ENCODE measurements around the gene ARHGEF7.
"Not testable (repeated sequence)": the region's sequence is repeated elsewhere in the genome, so short reads cannot be mapped to it uniquely, and the experiment has no call there.

The ARHGEF7 gene

DNA sequence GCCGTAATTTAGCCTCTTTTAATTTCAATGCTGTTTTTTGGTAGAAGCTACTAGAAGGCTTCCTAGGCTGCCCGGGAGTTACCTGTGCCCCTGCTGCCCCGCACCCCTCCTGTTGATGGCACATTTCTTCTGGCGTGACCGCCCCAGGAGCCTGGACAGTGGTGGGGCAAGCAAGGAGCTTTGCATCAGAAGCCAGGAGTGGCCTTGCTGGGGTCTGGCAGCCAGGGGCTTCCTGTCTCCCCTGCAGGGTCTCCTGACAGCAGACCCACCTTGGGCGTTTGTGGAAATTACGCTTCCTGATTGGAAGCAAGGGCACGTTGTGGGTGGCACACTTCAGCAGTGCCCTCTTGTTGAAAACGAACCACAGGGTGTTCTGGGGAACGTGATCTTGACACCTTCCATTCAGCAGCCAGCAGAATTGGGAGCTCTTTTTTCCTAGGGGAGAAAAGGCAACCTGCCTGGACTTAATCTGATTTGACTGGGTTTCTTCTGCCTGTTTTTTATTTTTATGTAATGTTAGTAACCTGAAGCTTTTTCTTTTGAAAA lies 115.3 kb downstream of the ARHGEF7 start:
- no peak for FAIRE-seq

DNA sequence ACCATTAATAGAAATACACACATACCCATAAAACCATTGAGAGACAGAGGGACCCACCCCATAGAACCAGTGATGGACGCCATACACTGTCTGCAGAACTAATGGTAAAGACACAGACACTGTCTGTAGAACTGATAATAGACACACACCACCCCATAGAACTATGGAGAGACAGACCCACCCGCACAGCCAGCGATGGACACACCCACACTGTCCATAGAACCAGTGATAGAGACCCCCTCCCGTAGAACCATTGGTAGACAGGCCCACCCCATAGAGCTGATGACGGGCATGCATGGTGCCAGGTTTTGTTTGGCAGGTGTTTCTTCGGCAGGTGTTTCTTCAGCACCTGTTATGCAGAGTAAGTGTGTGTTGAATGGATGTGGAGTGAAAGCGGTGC lies 117.1 kb downstream of the ARHGEF7 start:
- FAIRE-seq: no peak

DNA sequence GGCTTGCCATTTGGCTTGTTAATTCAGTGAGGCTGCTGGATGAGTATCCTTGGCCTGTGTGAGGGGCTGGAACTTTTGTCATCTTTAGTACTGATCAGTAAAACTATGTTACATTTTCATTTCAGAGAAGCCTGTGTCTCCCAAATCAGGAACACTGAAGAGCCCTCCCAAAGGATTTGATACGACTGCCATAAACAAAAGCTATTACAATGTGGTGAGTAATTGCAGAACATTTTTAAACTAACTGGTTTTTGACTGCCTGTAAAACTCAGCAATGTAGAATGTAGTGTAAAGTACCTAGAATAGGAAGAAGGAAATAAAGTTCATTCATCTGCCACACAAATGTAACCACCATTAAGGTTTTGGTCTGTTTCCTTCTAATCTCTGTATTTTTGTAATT lies 118.0 kb downstream of the ARHGEF7 start:
- FAIRE-seq: no peak

DNA sequence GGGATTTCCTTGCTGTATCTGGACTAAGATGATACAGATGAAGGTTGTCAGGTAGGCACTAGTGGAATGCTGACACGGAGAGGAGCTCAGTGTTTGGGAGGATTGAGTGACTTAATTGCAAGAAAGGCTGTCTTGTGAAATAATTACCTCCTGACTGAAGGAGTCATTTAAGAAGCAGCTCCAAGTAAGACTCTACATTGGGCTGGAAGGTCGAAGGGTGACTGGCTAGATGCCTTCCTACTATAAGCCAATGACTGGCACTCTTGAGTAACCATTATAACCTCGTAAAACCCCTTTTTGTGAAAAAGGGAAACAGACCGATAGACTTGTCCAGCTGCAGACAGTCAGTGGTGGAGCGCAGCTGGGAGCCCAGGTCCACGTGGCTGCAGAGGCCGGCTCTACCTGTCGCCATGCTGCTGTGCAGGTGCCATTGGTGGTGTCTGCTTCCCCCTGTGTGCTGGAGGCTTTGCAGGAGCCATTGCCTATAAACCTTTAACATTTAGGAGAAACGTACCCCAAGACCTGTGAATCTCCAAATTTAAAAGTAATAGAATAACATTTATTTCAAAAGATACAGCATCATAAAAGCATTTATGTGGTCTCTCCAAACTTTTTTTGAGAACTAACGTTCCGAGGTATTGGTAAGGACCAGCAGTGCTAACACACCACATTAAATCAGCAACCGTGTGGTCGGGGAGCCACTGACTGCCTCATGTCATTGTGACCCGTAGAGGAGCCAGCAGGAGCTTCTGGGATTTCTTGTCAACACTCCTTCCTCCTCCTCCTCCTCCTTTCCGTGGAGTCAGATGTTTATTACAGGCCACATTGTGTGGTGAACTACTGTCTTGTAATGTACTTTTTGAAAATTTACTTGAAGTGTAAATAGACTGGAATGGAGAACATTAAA lies 124.9 kb downstream of the ARHGEF7 start:
- FAIRE-seq: no peak

DNA sequence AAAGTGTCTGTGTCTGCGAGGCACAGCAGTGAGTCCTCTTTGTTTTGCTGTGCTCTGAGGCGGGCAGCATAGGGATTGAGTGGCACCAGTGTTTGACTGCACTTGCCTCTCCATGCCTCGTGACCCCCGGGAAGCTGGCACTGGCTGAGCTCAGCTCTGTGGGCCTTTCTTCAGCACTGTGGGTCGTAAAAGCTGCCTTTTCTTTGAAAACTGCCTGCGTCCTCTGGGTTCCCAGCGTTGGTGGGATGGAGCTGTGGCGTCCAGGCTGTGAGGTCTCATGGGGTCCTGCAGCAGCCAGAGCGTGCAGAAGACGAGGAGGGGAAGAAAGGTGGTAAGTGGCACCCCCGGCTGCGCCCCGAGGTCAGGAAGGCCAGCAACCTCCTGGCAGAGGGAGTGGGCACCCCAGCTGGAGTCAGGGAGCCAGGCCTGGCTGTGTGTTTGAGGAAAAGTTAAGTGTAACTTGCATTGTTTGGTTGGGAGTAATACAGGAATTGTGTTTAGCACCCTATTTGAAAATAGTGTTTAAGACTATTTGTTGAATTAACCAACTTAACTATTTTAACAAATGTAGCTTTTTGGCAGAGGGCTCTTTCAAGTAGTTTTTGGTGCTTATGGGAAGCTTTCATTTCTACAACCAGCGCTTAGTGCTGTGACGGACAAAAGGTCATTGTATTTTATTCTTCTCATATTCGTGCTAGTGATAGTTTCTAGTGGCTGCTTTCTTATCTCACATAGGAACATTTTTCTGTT lies 126.1 kb downstream of the ARHGEF7 start:
- FAIRE-seq: no peak

DNA sequence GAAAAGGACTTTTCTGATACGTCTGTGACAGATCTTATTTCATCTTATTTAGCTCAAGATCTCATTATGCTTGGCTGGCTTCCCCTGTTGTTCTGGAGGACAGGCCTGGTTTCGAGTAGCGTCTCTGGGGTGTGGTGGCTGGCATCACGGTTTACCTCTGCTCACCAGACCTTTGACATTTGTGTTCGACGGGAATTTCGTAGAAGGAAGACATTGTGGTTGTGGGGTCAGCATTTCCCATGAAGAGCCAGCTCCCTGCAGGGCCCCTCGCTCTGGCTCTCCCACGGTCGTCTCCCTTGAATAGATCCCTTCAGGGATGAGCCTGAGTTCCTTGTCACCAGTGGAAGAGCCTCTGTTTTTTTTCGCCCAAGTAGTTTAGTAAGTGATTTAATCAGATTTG lies 126.8 kb downstream of the ARHGEF7 start:
- FAIRE-seq: no peak

DNA sequence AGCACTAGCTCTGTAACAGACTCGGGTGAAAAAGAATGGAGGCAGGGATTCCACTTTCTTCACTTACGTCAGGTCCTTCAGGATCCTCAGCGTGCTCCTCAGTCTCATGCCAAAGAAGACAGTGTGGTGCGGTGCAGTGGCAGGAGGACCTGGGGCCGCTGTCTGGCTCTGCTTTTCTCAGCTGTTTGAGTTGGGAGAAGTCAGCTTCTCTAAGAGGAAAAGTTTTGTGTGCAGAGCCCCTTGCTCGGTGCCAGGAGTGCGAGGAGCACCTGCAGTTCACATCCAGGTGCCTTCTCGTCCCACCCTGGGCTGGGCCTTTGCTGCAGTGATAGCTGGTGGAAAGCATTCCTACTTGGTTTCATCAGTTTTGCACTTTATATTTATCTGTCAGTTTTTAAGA lies 127.5 kb downstream of the ARHGEF7 start:
- no peak for FAIRE-seq

DNA sequence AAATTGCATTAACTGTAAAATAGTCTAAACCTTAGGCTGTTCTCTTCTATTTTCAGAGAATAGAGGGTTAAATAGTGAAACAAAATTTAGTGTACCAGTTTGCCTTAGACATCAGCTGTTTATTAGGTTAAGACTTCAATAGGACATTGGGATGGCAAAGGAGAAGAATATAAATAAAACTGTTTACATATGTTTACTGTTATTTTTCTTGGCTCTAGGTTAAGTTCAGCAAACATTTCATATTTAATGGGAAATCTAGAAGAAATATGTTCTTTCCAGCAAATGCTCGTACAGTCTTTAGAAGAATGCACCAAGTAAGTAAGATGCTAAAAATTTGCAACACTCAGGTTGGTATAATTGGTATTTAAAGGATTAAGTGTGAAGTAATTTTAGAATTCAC lies 128.9 kb downstream of the ARHGEF7 start:
- FAIRE-seq: no peak

DNA sequence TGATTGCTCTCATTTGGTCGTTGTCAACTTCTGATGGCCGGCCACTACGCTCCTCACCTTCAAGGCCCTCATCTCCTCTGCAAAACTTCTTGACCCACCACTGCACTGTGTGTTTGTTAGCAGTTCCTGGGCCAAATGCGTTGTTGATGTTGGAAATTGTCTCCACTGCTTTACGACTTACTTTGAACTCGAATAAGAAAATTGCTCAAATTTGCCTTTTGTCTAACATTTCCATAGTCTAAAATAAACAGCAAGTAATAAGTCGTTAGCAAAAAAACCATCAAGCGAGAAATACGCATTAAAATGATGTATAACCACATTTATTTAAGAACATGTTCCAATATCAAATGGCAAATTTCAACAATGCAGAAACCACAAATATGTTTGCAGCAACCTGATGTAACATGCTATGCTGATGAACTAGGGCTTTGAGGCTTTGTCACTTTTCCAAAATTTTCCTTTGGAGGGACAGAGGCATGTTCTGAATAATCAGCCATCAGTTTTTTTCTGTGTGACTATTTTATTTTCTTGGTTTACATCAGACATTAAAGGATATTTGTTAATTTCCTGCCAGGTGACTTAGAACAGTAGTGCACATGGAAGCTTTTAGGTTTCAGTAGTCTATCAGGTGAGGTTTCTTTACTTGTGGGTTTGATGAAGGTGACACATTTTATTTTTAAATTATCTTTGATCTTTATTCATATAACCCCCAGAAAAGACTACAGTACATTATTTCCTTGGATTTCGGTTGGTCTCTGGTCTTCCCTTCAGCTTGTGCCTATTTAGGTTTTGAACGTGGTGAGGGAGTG lies 130.7 kb downstream of the ARHGEF7 start:
- no peak for FAIRE-seq

DNA sequence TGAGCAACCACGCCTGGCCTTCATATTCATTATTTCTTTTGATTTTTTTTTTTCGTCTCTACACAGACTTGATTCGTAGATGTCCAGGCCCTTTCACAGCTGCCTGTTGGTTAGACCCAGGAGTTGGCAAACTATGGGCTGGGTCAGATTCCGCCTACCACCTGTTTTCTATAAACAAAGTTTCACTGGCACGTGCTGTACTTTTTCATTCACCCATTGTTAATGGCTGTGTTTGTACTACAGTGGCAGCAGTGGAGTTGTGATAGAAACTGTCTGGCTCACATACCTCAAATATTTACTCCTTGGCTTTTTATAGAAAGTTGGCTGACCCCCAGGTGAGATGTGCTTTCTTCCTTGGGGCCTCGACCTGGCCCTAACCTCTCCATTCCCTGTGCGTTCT lies 132.4 kb downstream of the ARHGEF7 start:
- FAIRE-seq: no peak

DNA sequence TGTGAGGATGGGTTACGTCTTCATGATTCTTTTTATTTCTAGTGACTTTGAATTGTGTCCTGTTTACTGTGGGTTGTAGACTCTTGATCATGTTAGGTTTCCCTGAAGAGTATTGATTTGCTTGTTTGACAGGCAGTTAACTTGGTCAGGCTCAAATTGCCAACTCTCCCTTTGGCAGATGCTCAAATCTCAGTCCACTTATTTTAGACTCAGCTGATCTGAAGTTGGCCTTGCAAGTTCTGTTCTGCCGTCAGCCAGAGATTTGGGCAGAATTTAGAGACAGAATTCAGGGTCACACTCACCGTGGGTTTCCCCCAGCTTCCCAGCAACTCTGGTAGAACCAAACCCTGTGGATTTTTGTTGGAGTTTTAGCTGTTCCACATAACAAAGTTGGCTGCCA lies 133.7 kb downstream of the ARHGEF7 start:
- no peak for FAIRE-seq

DNA sequence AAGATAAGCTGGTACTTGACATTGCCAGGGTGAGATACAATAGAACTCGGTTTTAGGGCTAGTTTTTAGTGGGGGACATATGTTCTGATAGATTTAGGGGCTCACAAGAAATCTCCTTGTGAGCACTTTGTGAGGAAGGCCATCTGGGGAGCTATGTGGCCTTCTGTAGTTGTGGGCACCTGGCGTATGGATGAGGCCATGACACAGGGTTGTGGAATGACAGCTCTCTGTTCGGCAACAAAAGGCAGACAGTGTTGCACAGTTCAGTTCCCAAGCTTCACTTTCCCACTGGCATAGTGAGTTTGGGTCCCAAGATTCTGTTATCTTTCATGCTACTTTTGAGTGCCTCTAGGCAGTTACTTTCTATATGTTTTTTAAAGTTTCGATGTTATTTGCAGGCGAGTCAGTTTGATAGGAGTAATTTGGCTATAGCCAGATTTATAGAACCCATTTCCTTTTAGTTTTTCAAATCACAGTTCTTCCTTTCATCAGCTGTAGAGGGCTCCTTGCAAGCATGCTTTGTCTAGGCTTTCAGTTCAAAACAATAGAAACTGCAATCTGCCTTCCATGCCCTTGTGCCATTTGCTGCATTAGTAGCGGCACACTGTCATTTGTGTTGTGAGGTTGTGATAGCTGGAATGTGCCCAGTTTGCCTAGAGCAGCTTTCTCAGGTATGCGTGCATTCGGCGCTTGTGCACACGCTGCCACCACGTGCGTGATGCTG lies 134.7 kb downstream of the ARHGEF7 start:
- no peak for FAIRE-seq

DNA sequence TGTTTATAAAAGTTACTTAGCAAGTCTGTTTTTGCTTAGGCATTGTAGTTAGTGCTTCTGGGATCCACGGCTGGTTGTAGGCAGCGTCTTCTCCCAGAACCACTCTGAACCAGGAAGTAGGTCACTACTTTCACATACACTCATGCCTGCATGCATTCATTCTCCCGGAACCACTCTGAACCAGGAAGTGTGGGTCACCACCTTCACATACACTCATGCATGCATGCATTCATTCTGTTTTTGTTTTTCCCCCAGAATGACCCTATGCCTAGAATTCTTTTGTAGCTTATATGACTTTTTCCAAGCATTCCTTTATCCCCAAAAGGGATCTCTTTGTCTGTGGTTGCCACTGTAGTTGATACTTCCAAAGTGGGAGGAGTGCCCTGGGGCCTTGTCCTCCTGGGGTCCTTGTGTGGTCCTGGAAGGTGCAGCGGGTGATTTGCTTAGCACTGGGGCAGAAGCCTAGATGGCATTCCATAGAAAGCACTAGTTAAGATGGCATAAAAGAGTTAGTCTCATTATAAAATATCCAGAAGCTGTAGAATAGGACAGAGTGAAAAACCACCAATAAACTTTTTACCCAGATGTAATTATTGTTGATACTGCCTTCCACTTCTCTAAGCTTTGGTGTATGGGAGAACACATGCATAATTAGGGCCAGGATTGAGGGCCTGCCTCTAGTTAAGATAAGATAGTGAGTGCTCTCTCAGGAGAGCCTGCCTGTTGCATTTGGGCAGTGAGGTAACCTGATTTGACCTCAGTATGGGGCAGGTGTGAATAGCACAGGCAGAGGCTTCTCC lies 136.7 kb downstream of the ARHGEF7 start:
- FAIRE-seq: no peak

DNA sequence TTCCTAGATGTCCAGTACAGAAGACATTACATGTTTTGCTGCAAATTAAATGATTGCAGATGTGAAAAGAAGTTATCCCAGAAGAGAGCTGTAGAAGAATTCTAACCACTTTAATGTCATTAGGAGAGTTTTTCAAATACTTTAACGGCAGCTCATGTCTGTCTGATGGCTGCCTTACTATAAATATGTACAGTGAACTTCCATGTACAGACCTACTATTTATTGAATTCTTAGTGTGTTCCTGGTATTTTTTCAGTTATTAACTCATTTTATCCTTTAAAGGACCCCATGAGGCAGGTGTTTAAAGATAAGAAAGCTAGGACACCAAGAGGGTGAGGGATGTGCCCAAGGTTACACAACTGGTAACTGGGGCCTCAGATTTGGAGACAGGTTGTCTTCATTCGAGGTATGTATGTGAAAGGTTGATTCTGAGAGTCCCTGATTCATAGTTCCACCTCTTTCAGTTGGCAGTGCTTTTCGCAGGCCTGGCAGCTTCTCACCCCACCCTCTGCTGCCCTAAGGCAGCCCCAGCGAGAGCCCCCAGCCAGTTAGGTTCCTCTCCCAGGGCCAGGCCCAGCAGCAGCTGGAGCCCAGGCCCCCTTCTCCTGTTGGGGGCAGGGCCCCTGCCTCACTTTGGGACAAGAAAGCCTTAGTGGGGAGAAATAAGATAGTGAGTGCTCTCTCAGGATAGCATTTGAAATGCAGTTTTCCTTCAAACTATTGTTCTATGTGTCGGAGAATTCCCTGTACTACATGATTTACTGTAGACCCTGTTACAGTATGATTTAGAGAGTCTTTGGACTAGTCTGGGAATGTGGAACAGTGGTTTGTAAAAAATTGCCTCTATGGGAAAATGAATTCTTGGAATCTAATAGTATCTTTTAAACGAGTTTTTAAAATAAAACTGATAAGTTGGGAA lies 137.6 kb downstream of the ARHGEF7 start:
- FAIRE-seq: no peak

DNA sequence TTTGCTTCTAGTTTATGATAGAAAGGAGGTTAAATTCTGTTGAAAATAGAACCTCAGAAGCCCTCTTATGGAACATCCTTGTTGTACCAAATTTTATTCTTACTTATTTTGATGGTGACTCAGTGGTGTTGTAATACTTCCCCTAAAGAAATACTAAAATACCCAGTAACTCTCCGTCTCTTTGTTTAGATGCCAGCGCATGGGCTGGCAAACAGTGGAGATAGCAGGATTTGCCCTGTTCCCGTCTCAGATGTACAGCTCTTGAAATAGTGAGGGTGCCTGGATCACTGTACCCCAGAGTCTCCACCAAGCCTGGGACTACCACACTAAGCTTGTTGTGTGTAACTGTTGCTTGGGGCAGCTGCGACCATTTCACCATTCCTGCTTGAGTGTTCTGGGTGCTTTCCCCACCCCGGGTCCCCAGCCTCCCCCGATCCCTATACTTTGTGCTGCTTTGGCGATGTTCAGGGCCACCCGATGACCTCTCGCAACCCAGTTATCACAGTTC lies 138.3 kb downstream of the ARHGEF7 start:
- FAIRE-seq: no peak

DNA sequence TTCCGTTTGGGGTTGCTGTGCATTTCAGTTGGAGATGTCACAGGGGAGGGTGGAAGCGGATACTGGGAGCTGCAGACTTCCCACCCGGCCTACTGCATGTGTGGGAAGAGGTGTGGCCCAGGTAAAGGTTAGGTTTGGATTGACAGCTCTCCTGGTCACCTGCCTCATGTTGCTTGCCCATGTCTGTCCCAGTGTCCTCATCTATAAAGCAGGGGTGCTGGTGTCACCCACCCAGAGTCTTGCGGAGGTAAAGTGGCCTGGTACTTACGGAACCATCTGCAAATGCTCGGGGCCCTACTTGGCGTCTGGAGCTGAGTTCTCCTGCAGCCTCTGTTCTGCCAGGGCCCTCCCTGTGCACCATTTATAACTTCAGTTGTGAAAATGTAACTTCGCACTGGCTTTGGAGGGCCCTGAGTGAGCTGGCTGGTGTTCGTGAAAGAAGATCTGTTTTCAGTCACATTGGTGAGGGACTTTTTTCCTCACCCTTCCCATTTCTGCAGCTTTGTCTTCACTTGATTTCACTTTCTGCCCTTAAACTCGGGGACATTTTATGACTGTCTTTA lies 140.2 kb downstream of the ARHGEF7 start:
- FAIRE-seq: no peak

DNA sequence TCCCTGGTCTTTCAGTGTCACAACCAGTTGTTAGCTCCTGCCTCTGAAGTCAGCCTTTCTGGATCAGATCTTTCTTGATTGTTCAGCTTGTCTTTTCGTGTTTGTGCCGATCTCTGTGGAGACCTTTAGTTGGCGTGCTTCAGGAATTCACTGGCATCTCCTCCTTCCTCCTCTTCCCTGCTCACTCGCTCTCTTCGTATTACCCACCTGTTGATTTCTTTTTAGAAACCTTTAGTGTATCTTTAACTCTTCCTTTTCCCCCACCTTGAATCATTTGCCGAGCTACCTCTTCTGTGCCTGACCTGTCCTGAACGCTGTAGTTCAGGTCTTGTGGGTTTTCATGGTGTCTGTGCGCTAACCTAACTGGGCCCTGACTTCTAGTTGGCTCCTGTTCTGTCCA lies 141.3 kb downstream of the ARHGEF7 start:
- no peak for FAIRE-seq

DNA sequence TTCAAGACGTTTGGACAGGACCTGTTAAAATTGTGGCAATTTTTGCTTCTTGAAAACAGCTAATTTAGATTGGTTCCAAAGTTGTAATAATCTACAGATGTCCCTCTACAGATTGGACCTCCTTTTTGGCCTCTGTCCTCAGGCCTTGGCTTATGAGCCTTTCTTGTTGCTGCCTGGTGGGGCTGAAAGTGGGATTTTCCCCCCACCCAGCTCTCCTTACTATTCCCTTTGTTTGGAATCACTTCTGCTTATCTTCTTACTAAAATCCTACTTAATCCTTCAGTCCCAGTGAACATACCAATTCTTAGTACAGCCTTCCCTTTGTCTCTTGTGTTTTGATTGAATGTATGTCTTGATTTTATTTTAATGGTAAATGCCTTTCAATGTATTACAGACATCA lies 141.8 kb downstream of the ARHGEF7 start:
- FAIRE-seq: no peak

DNA sequence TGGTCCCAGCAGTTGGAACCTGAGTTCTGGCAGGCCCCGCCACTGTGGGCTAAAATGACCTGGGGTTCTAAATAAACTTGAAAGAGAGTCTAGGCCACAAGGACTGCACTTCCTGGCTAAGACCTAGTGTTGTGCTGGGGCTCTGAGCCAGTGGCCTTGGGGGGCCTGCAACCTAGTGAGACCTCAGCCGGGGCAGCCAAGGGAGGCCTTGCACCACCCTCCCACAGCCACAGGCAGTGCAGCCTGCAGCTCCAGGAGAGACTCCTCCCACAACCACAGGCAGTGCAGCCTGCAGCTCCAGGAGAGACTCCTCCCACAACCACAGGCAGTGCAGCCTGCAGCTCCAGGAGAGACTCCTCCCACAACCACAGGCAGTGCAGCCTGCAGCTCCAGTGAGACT lies 142.8 kb downstream of the ARHGEF7 start:
- FAIRE-seq: not testable (repeated sequence)

DNA sequence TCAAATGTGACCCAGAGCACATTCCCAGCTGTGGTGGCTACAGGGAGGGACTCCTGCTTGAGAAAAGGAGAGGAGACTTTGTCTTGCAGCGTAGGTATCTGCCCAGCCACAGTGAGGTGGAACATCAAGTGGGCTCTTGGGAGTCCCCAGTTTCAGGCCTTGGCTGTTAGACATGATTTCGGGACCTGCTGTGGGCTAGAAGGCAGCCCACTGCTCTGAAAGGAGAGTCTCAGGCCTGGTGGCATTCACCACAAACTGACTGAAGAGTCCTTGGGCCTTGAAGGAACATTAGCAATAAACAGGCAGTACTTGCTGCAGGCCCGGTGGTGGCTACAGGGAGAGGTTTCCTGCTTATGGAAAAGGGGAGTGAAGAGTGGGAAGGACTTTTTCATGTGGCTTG lies 143.5 kb downstream of the ARHGEF7 start:
- no peak for FAIRE-seq

Measured in islet of Langerhans (tissue), 1 donor.